Mesothelial cell of epicardium (in vitro differentiated cells): Measurements from ENCODE around the gene PPM1F. TPM values are rescaled to one million over a fixed set of nuclear protein-coding genes. Genes with fewer than 3 reads are reported as not detected.
"Not testable (repeated sequence)": the region's sequence is repeated elsewhere in the genome, so short reads cannot be mapped to it uniquely, and the experiment has no call there.

ENCODE experiments used
- DNase-seq, 2 experiments: peaks; one replicate each; pipeline ENCODE4 v3.0.0; 2021; ENCODE audit warnings: low spot score in 2 of 2; ENCODE audit not compliant: unreplicated experiment in 2 of 2
- H3K27ac Mint-ChIP-seq: 2 replicates; pipeline ENCODE4 v1.8.0; 2021; ENCODE audit warnings: mixed read lengths
- H3K27me3 Mint-ChIP-seq: 2 replicates; pipeline ENCODE4 v1.8.0; 2021; ENCODE audit warnings: low read depth, mixed read lengths
- H3K36me3 Mint-ChIP-seq: 2 replicates; pipeline ENCODE4 v1.8.0; 2021; ENCODE audit warnings: mixed read lengths
- H3K4me1 Mint-ChIP-seq: 2 replicates; pipeline ENCODE4 v1.8.0; 2021; ENCODE audit warnings: mixed read lengths
- H3K4me3 Mint-ChIP-seq: 2 replicates; pipeline ENCODE4 v1.8.0; 2021; ENCODE audit warnings: mild to moderate bottlenecking, moderate library complexity, mixed read lengths
- H3K9me3 Mint-ChIP-seq: 2 replicates; pipeline ENCODE4 v1.8.0; 2021; ENCODE audit warnings: mixed read lengths
- CTCF ChIP-seq: fragments of 200-600 bp; sonication (generic); IDR thresholded peaks from one replicate; pipeline ENCODE4 v1.5.0; 2021; ENCODE audit warnings: antibody characterized with exemption; ENCODE audit not compliant: unreplicated experiment
- total RNA-seq: library from RNA; stranded (reverse); gene quantifications from 3 replicates; pipeline ENCODE4 v1.2.1, GENCODE V29; 2021

The PPM1F gene
- total RNA-seq, 1 donor from 2014 or later = 34.6 TPM

- TF ChIP-seq CTCF = no peak
- Mint-ChIP-seq H3K4me3 (no peak overlapping the region), H3K9me3 (no peaks in the 10 kb centered on the region), H3K4me1 (peaks cover 10% of the 10 kb centered on the region), H3K27ac (no peak overlapping the region), H3K27me3 (no peaks in the 10 kb centered on the region), H3K36me3 (peaks cover 2% of the 10 kb centered on the region)
- no peak for DNase-seq
Measured at GRCh38 chr22:21915624-21916308, 36.9 kb downstream of the PPM1F start.

GRCh38 chr22:21914033-21914642 lies 38.5 kb downstream of the PPM1F start:
- H3K36me3 Mint-ChIP-seq, H3K27me3 Mint-ChIP-seq, H3K27ac Mint-ChIP-seq, DNase-seq, H3K4me1 Mint-ChIP-seq, H3K4me3 Mint-ChIP-seq, H3K9me3 Mint-ChIP-seq: not testable (repeated sequence)

DNA sequence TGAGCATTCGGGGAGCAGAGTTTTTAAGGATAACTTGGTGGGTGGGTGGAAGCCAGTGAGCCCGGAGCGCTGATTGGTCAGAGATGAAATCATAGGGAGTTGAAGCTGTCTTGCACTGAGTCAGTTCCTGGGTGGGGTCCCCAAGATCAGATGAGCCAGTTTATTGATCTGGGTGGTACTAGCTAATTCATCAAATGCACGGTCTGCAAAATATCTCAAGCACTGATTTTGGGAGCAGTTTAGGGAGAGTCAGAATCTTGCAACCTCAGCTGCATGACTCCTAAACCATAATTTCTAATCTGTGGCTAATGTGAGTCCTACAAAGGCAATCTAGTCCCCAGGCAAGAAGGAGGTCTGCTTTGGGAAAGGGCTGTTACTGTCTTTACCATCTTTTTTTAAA lies 42.3 kb downstream of the PPM1F start:
- not testable (repeated sequence) for H3K36me3 Mint-ChIP-seq, H3K27me3 Mint-ChIP-seq, H3K4me1 Mint-ChIP-seq, H3K9me3 Mint-ChIP-seq, H3K27ac Mint-ChIP-seq, H3K4me3 Mint-ChIP-seq, DNase-seq

DNA sequence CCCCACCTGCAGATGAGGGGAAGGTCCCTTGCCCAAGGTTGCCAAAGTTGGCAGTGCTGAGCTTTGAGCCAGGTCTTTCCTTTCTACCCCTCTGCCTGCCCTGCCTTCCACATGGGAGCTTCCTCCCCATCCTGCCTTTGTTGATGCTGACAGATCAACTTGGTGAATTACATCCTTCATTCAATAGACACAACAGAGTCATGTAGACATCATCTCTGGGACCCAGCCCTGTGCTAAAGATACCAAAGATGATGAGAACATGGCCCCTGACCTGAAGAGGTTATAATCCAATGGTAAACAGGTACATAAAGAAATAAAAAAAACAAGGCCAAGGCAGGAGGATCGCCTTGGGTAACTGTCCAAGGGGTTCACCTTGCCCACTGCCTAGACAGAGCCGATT lies 42.8 kb downstream of the PPM1F start:
- Mint-ChIP-seq H3K4me3 (no peak overlapping the region), H3K9me3 (no peaks in the 10 kb centered on the region), H3K4me1 (no peaks in the 10 kb centered on the region), H3K36me3 (no peaks in the 10 kb centered on the region), H3K27me3 (no peaks in the 10 kb centered on the region), H3K27ac (no peak overlapping the region)
- no peak for TF ChIP-seq CTCF
- DNase-seq = no peak

DNA sequence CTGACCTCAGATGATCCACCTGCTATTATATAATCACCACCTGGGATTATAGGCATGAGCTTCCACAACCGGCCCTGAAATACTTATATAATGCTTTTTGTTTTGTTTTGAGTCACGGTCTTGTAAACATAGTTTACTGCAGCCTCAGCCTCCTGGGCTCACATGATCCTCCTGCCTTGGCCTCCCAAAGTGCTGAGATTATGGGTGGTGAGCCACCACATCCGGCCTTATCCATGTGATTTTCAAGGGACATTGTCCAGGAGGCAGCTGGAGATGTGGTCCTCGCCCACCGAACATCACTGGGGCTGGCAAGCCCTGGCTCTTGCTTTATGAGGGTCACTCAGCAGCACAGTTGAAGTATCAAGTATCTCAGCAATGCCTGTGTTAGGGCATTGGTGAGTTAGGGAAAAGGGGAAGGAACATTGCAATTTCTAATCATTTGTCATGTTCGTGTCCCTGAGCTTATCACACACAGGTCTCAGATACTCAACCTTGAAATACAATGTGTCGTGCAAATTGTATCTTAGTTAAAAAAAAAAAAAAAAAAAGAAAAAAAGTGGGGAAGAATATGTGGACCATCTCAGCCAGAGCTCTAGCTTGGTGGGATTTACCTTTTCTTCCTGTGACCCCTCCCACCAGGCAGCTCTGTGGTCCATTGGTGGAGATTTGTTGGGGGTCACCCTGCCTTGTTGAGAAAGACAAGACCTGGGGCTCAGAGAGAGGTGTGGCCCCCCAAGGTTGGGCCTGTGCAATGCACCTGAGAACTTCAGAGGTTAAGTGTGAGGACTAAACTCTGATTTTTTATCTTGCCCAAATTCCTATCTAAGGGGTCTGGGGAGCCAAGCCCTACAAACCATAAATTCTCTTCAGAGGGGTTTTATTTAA lies 44.8 kb downstream of the PPM1F start:
- no peak for TF ChIP-seq CTCF
- H3K27me3 Mint-ChIP-seq = no peaks in the 10 kb centered on the region
- no peaks in the 10 kb centered on the region for H3K36me3 Mint-ChIP-seq
- no peaks in the 10 kb centered on the region for H3K9me3 Mint-ChIP-seq
- no peak overlapping the region for H3K4me3 Mint-ChIP-seq
- H3K4me1 Mint-ChIP-seq = no peaks in the 10 kb centered on the region
- H3K27ac Mint-ChIP-seq = no peak overlapping the region
- no peak for DNase-seq

DNA sequence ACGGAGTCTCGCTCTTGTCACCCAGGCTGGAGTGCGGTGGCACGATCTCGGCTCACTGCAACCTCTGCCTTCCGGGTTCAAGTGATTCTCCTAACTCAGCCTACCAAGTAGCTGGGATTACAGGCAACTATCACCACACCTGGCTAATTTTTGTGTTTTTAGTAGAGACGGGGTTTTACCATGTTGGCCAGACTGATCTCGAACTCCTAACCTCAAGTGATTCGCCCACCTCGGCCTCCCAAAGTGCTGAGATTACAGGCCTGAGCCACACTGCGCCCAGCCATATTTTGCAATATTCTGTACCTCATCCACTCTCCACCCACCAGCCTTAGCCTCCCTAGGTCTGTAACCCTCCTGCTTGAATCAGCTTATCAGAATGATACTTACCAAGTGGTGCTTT lies 47.4 kb downstream of the PPM1F start:
- H3K9me3 Mint-ChIP-seq, H3K4me3 Mint-ChIP-seq, DNase-seq, H3K4me1 Mint-ChIP-seq, H3K27me3 Mint-ChIP-seq, H3K27ac Mint-ChIP-seq, H3K36me3 Mint-ChIP-seq: not testable (repeated sequence)

DNA sequence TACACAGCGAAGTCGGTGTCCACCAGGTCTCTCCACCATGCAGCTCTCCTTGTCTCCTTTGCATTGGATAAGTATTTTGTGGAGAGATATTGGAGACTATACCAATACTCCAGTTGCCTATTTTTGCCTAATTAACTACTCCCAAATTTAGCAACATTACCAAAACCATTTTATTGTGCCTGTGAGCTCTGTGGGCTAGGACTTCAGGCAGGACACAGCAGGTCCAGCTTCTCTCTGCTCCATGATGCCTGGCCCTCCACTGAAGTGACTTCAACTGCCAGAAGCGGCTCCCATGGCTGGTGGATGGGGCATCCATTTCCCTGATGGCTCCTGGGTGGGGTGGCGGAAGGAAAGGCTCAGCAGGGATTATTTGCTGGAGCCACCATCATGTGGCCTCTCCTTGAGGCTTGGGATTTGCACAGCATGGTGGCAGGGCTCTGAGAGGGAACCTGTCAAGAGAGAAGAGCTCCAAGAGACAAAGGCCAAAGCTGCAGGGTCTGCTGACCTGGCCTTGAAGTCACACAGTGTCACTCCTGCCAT lies 48.3 kb downstream of the PPM1F start:
- DNase-seq = no peak
- TF ChIP-seq CTCF = no peak
- H3K27ac Mint-ChIP-seq = no peak overlapping the region
- no peaks in the 10 kb centered on the region for H3K27me3 Mint-ChIP-seq
- no peak overlapping the region for H3K4me3 Mint-ChIP-seq
- H3K36me3 Mint-ChIP-seq = no peaks in the 10 kb centered on the region
- H3K9me3 Mint-ChIP-seq = no peaks in the 10 kb centered on the region
- no peaks in the 10 kb centered on the region for H3K4me1 Mint-ChIP-seq
